K562 (cell line): ENCODE results near the gene GPR107. TPM values are rescaled to one million over a fixed set of nuclear protein-coding genes. Genes with fewer than 3 reads are reported as not detected.

ENCODE experiments used
- BRCA1 ChIP-seq, 2 experiments: fragments of 450-650 bp in 1 of 2; sonication (generic) in 1 of 2; formaldehyde crosslinking in 1 of 2; IDR thresholded peaks; 2 replicates each; pipeline versions ENCODE4 v1.5.0 to v1.6.1; 2017 to 2020; ENCODE audit warnings: mild to moderate bottlenecking in 1 of 2, missing genetic modification reagents in 1 of 2
- CAMTA2 ChIP-seq: fragments of 250-450 bp; sonication (Bioruptor Pico); conservative IDR thresholded peaks from 2 replicates; pipeline ENCODE4 v1.5.1; 2022
- CBFA2T2 ChIP-seq: fragments of 450-650 bp; conservative IDR thresholded peaks from 2 replicates; pipeline ENCODE4 v1.6.1; 2017; ENCODE audit warnings: mild to moderate bottlenecking
- HNRNPL ChIP-seq: fragments of 200-400 bp; formaldehyde crosslinking; IDR thresholded peaks from 2 replicates; pipeline ENCODE4 v1.6.1; 2017; ENCODE audit warnings: low read depth, mild to moderate bottlenecking, low read length
- JUND ChIP-seq, 2 experiments: IDR thresholded peaks; 2 replicates in 1 of 2; 3 replicates in 1 of 2; pipeline ENCODE4 v1.6.1; 2011; ENCODE audit warnings: borderline replicate concordance in 2 of 2, low read depth in 2 of 2, low read length in 2 of 2, improper control_type of control experiment in 1 of 2, missing biosample characterization in 1 of 2, missing genetic modification characterization in 1 of 2, missing genetic modification reagents in 1 of 2
- MED1 ChIP-seq: sonication (generic); formaldehyde crosslinking; IDR thresholded peaks from 2 replicates; pipeline ENCODE4 v1.8.1; 2023; ENCODE audit warnings: missing genetic modification reagents, borderline replicate concordance
- MIER1 ChIP-seq: fragments of 450-650 bp; IDR thresholded peaks from 2 replicates; pipeline ENCODE4 v1.6.1; 2016; ENCODE audit warnings: antibody characterized with exemption, mild to moderate bottlenecking, low read depth
- MTA3 ChIP-seq: fragments of 450-650 bp; formaldehyde crosslinking; IDR thresholded peaks from 2 replicates; pipeline ENCODE4 v1.6.1; 2017; ENCODE audit warnings: mild to moderate bottlenecking, borderline replicate concordance
- NFIX ChIP-seq: fragments of 250-450 bp; sonication (Bioruptor Pico); IDR thresholded peaks from 2 replicates; pipeline ENCODE4 v1.4.0; 2020; ENCODE audit warnings: low read depth, mild to moderate bottlenecking, moderate library complexity
- PHF21A ChIP-seq: fragments of 450-650 bp; IDR thresholded peaks from 2 replicates; pipeline ENCODE4 v1.6.1; 2017; ENCODE audit warnings: low read depth, borderline replicate concordance
- RCOR1 ChIP-seq, 2 experiments: IDR thresholded peaks; 2 replicates each; pipeline ENCODE4 v1.6.1; 2012; ENCODE audit warnings: low read depth in 2 of 2, low read length in 2 of 2, borderline replicate concordance in 1 of 2, improper control_type of control experiment in 1 of 2
- SFPQ ChIP-seq: fragments of 200-400 bp; formaldehyde crosslinking; IDR thresholded peaks from 2 replicates; pipeline ENCODE4 v1.6.1; 2017; ENCODE audit warnings: mild to moderate bottlenecking, low read depth, low read length, moderate library complexity
- SLC30A9 ChIP-seq: fragments of 250-450 bp; sonication (Bioruptor Pico); IDR thresholded peaks from 2 replicates; pipeline ENCODE4 v1.8.0; 2022; ENCODE audit warnings: mild to moderate bottlenecking, moderate library complexity
- STAG1 ChIP-seq: sonication (generic); formaldehyde crosslinking; IDR thresholded peaks from 2 replicates; pipeline ENCODE4 v1.5.0; 2020; ENCODE audit warnings: missing genetic modification reagents, borderline replicate concordance
- SUPT5H ChIP-seq: fragments of 450-650 bp; IDR thresholded peaks from 2 replicates; pipeline ENCODE4 v1.6.1; 2016
- TCF7 ChIP-seq: sonication (generic); IDR thresholded peaks from 2 replicates; pipeline ENCODE4 v1.6.1; 2016; ENCODE audit warnings: antibody characterized with exemption, borderline replicate concordance
- TGIF2 ChIP-seq: sonication (generic); formaldehyde crosslinking; IDR thresholded peaks from 2 replicates; pipeline ENCODE4 v1.8.1; 2022; ENCODE audit warnings: mild to moderate bottlenecking, missing genetic modification reagents, moderate library complexity
- THRAP3 ChIP-seq: fragments of 450-650 bp; IDR thresholded peaks from 2 replicates; pipeline ENCODE4 v1.6.1; 2016; ENCODE audit warnings: mild to moderate bottlenecking, inconsistent platforms, borderline replicate concordance
- ZNF780A ChIP-seq: fragments of 250-450 bp; sonication (Bioruptor Pico); IDR thresholded peaks from 2 replicates; pipeline ENCODE4 v1.5.0; 2021; ENCODE audit warnings: mild to moderate bottlenecking
- polyA plus RNA-seq, 8 experiments: library from polyadenylated mRNA; depleted of rRNA in 4 of 8; stranded (reverse) in 5 of 8; unstranded in 3 of 8; fragments of >200 nt; fragmentation: Nextera tagmentation in 2 of 8; fragmentation: Illumina TruSeq in 1 of 8; extraction: Ambion mirVana in 2 of 8; extraction: Trizol in 1 of 8; gene quantifications; 2 replicates each; pipeline versions ENCODE4 v1.2.1 to v1.2.3, GENCODE V29; 2011 to 2014; ENCODE audit warnings: inconsistent platforms in 1 of 8, missing spikeins in 1 of 8
- total RNA-seq, 7 experiments: library from RNA; depleted of rRNA in 6 of 7; stranded (reverse); fragments of >200 nt in 6 of 7; fragmentation: Illumina TruSeq in 2 of 7; extraction: Trizol in 2 of 7; gene quantifications; 2 replicates each; pipeline versions ENCODE4 v1.2.1 to v1.2.3, GENCODE V29; 2011 to 2021; ENCODE audit warnings: low replicate concordance in 1 of 7
- TF ChIP-seq, protein P1 (sequence below): conservative IDR thresholded peaks from 2 replicates; pipeline ENCODE4 v1.6.1; 2011; ENCODE audit warnings: low read depth, mild to moderate bottlenecking, low read length; ENCODE audit not compliant: control insufficient read depth
- TF ChIP-seq, protein P2 (sequence below): sonication (generic); formaldehyde crosslinking; IDR thresholded peaks from 2 replicates; pipeline ENCODE4 v1.9.0; 2022; ENCODE audit warnings: mild to moderate bottlenecking, missing genetic modification reagents
- TF ChIP-seq, protein P3 (sequence below): fragments of 450-650 bp; formaldehyde crosslinking; IDR thresholded peaks from 2 replicates; pipeline ENCODE4 v1.4.0; 2020; ENCODE audit warnings: mild to moderate bottlenecking, moderate library complexity

The GPR107 gene
- total and polyA plus RNA-seq, 9 of the 15 experiments (the other 6 are each of a cell fraction or from before 2014, with no cell fraction given) = 3.2 to 34.6 (median 14.4) TPM

DNA sequence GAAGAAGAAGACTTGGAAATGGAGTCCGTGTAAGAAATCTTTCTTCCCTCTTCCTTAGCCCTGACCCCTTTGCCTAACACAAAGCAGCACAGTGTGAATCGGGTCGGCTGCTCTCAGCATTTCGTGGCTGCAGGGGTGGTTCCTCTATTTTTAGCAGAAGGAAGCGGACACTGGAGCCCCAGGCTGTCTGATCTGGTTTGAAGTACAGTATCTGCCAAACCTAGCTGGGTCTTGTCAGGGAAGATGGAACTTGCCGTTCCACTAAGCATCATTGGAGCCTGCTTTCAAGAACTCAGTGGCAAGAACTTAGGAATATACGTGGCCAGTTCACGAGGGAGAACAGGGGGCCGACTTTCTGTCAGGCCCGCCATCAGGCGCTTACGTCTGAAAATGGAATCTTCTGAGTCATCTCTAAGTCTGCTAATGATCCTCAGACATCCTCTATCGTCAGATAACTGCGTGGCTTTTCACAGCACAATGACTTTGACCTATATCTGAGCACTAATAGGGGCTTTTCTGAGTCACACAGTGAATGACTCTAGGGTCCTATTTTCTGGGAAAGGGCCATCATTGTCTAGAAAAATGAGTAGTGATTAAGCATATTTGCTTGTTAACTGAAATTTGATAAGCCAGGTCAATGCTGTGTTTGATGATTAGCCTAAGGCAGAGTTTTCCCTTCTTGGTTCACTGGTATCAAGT, 75.2 kb downstream of the GPR107 start (continued):
- TF ChIP-seq, protein P1, sequence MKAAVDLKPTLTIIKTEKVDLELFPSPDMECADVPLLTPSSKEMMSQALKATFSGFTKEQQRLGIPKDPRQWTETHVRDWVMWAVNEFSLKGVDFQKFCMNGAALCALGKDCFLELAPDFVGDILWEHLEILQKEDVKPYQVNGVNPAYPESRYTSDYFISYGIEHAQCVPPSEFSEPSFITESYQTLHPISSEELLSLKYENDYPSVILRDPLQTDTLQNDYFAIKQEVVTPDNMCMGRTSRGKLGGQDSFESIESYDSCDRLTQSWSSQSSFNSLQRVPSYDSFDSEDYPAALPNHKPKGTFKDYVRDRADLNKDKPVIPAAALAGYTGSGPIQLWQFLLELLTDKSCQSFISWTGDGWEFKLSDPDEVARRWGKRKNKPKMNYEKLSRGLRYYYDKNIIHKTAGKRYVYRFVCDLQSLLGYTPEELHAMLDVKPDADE = no peak
- TF ChIP-seq SFPQ (no peak), MTA3 (no peak), THRAP3 (no peak), JUND (IDR thresholded peaks at IDR 0.05; ENCODE audit: borderline replicate concordance, low read depth, low read length) (peak; percentile 29; the same call in 1 of the 2 replicates), JUND (tag; IDR thresholded peaks at IDR 0.05; ENCODE audit: borderline replicate concordance, low read depth, low read length) (peak; percentile 39; the same call in 2 of the 3 replicates), CBFA2T2 (peak; percentile 33; the same call in 1 of the 2 replicates), MIER1 (no peak), BRCA1 (IDR thresholded peaks at IDR 0.05) (no peak), BRCA1 (CRISPR knock-in tag; IDR thresholded peaks at IDR 0.05) (no peak), SLC30A9 (CRISPR knock-in tag) (no peak), ZNF780A (CRISPR knock-in tag) (no peak), MED1 (CRISPR knock-in tag) (no peak), SUPT5H (no peak), HNRNPL (no peak), NFIX (CRISPR knock-in tag) (no peak), TCF7 (no peak), TGIF2 (CRISPR knock-in tag) (no peak), STAG1 (no peak), PHF21A (peak; percentile 86; the same call in 1 of the 2 replicates), CAMTA2 (CRISPR knock-in tag) (no peak), RCOR1 (IDR thresholded peaks at IDR 0.05; ENCODE audit: borderline replicate concordance in 1 of 2, low read depth in 2 of 2, low read length in 2 of 2) (no peak)
- TF ChIP-seq, protein P2, sequence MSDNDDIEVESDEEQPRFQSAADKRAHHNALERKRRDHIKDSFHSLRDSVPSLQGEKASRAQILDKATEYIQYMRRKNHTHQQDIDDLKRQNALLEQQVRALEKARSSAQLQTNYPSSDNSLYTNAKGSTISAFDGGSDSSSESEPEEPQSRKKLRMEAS (CRISPR knock-in tag) = no peak
- TF ChIP-seq, protein P3, sequence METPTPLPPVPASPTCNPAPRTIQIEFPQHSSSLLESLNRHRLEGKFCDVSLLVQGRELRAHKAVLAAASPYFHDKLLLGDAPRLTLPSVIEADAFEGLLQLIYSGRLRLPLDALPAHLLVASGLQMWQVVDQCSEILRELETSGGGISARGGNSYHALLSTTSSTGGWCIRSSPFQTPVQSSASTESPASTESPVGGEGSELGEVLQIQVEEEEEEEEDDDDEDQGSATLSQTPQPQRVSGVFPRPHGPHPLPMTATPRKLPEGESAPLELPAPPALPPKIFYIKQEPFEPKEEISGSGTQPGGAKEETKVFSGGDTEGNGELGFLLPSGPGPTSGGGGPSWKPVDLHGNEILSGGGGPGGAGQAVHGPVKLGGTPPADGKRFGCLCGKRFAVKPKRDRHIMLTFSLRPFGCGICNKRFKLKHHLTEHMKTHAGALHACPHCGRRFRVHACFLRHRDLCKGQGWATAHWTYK = peak; percentile 55; the same call in 1 of the 2 replicates
